SU-DHL-6 (cell line): Measurements from ENCODE around the gene BCL2L11.

Experiments
- CTCF ChIP-seq: fragments of 200-600 bp; sonication (generic); IDR thresholded peaks from one replicate; pipeline ENCODE4 v1.5.1; 2017; ENCODE audit warnings: antibody characterized with exemption, mild to moderate bottlenecking, low read length, moderate library complexity; ENCODE audit not compliant: insufficient read depth, poor library complexity, severe bottlenecking
- EZH2phosphoT487 ChIP-seq: fragments of 200-600 bp; sonication (generic), shearing (Covaris generic); conservative IDR thresholded peaks from 2 replicates; pipeline ENCODE4 v1.6.1; 2018; ENCODE audit warnings: mild to moderate bottlenecking, antibody characterized with exemption, low read length, moderate library complexity, mixed read lengths

DNA sequence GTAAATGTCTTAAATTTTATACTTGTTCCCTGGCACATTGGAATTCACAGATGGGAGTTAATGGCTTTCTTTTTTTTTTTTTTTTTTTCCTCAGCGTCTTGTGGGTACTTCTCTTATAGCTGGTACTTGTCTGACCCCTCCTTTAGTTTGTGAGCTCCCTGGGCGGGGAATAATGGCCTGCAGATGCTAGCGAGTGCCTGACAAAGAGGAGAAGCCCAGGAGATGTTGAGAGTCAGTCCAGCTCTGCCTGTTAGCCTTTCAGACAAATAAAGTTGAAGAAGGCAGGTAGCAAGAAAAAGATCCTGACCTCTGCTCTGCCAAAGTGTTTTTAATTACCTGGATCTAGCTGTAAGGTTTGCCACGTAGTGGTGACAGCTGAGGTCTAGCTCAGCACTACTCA is 6.6 kb downstream of the BCL2L11 start:
- no peak for TF ChIP-seq CTCF
- no peak for TF ChIP-seq EZH2phosphoT487
